Measurements from ENCODE around the gene TNIK.

DNA sequence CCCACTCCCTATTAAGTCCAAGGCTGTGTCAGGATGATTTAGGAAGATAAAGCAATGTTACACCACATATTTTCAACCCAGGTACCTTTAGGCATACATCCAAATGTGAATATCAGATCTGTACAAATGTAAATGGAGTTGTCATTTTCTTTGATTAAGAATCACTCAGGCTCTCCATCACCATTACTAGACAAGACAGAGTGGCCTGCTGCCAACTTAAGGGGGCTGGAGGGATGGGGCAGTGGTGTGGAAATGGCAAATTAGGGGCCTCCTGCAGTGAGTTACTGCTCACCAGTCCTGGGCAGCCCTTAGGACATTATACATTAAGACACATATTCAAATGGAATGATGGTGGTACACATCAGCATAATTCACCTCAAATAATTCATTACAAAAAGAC, 211.0 kb downstream of the TNIK start:
- TF ChIP-seq, protein P1, sequence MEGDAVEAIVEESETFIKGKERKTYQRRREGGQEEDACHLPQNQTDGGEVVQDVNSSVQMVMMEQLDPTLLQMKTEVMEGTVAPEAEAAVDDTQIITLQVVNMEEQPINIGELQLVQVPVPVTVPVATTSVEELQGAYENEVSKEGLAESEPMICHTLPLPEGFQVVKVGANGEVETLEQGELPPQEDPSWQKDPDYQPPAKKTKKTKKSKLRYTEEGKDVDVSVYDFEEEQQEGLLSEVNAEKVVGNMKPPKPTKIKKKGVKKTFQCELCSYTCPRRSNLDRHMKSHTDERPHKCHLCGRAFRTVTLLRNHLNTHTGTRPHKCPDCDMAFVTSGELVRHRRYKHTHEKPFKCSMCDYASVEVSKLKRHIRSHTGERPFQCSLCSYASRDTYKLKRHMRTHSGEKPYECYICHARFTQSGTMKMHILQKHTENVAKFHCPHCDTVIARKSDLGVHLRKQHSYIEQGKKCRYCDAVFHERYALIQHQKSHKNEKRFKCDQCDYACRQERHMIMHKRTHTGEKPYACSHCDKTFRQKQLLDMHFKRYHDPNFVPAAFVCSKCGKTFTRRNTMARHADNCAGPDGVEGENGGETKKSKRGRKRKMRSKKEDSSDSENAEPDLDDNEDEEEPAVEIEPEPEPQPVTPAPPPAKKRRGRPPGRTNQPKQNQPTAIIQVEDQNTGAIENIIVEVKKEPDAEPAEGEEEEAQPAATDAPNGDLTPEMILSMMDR (conservative IDR thresholded peaks at IDR 0.05): no peak
- no peak for TF ChIP-seq ZFX (IDR thresholded peaks at IDR 0.05)
